DND-41 (cell line): ENCODE data around the gene TUBA4A.

ENCODE experiments used
- CTCF ChIP-seq: IDR thresholded peaks from 2 replicates; pipeline ENCODE4 v1.5.1; 2012; ENCODE audit warnings: borderline replicate concordance, low read length, moderate library complexity, mild to moderate bottlenecking; ENCODE audit not compliant: poor library complexity, severe bottlenecking; ENCODE audit errors: extremely low read depth
- EZH2 ChIP-seq: IDR thresholded peaks from 3 replicates; pipeline ENCODE4 v1.6.1; 2012; ENCODE audit warnings: borderline replicate concordance, low read depth, mild to moderate bottlenecking, moderate library complexity, low read length, inconsistent platforms; ENCODE audit not compliant: severe bottlenecking

GRCh38 chr2:219206328-219207133 is 47.2 kb downstream of the TUBA4A start, which contains the start of gene ZFAND2B:
- TF ChIP-seq CTCF (no peak), EZH2 (no peak)
